Kidney epithelial cell (primary cell): Measurements from ENCODE around the gene MORN1. TPM values are rescaled to one million over a fixed set of nuclear protein-coding genes. Genes with fewer than 3 reads are reported as not detected.

Experiments
- DNase-seq: peaks from one replicate; pipeline ENCODE4 v3.0.0-alpha.2; 2010; ENCODE audit warnings: low read depth
- H3K27me3 ChIP-seq: 2 replicates; pipeline ENCODE4 v1.6.0; 2011; ENCODE audit warnings: low read length; ENCODE audit not compliant: control insufficient read depth, insufficient read depth
- H3K36me3 ChIP-seq: 2 replicates; pipeline ENCODE4 v1.5.1; 2011; ENCODE audit warnings: low read length; ENCODE audit not compliant: control insufficient read depth, insufficient read depth
- H3K4me3 ChIP-seq: 2 replicates; pipeline ENCODE4 v1.5.1; 2011; ENCODE audit warnings: low read depth, mild to moderate bottlenecking, control low read depth, low read length
- CTCF ChIP-seq: IDR thresholded peaks from 2 replicates; pipeline ENCODE4 v1.5.1; 2011; ENCODE audit warnings: mild to moderate bottlenecking, moderate library complexity, low read length, control low read depth, inconsistent platforms; ENCODE audit not compliant: insufficient read depth, poor library complexity, severe bottlenecking
- total RNA-seq: library from RNA; depleted of rRNA; stranded (reverse); fragments of >200 nt; gene quantifications from 2 replicates; pipeline ENCODE4 v1.2.3, GENCODE V29; 2015

Gene MORN1
- total RNA-seq, 1 donor from 2014 or later: 8.4 TPM

GRCh38 chr1:2403273-2403672, 11.9 kb upstream of the MORN1 start:
- H3K4me3 ChIP-seq: no peak overlapping the region
- DNase-seq: no peak
- H3K27me3 ChIP-seq: no peaks in the 10 kb centered on the region
- TF ChIP-seq CTCF: no peak
- H3K36me3 ChIP-seq: peaks cover 5% of the 10 kb centered on the region

- no peak for TF ChIP-seq CTCF
- DNase-seq: no peak
- no peaks in the 10 kb centered on the region for H3K27me3 ChIP-seq
- H3K36me3 ChIP-seq: peaks cover 5% of the 10 kb centered on the region
- H3K4me3 ChIP-seq: no peak overlapping the region
These were observed 11.1 kb upstream of the MORN1 start for GRCh38 chr1:2402420-2402819.

- Histone ChIP-seq H3K4me3 (no peak overlapping the region), H3K36me3 (peaks cover 2% of the 10 kb centered on the region), H3K27me3 (no peaks in the 10 kb centered on the region)
- no peak for TF ChIP-seq CTCF
- no peak for DNase-seq
These were observed 9.7 kb upstream of the MORN1 start for GRCh38 chr1:2400950-2401649.

- DNase-seq: no peak
These were observed 9.2 kb upstream of the MORN1 start for GRCh38 chr1:2400576-2400909.

GRCh38 chr1:2399890-2400575, 8.7 kb upstream of the MORN1 start:
- DNase-seq: no peak
- Histone ChIP-seq H3K4me3 (no peak overlapping the region), H3K36me3 (peaks cover 2% of the 10 kb centered on the region), H3K27me3 (no peaks in the 10 kb centered on the region)
- no peak for TF ChIP-seq CTCF

More at GRCh38 chr1:2400576-2400909, 9.2 kb upstream of the MORN1 start:
- no peak for TF ChIP-seq CTCF
- H3K4me3 ChIP-seq: no peak overlapping the region
- peaks cover 2% of the 10 kb centered on the region for H3K36me3 ChIP-seq
- H3K27me3 ChIP-seq: no peaks in the 10 kb centered on the region
